IMR-90 (cell line): ENCODE results near the gene ADAP1. TPM values are rescaled to one million over a fixed set of nuclear protein-coding genes. Genes with fewer than 3 reads are reported as not detected.

ENCODE experiments used
- ATAC-seq: fragments of 200-7000 bp; cut with Tn5 transposase; 2 replicates; pipeline ENCODE4 v1.9.1; 2020; ENCODE audit warnings: low read depth, mild to moderate bottlenecking, moderate library complexity
- BruUV-seq: library from RNA; stranded (reverse); fragments of 400-500 nt; replicated peaks from 2 replicates; lab custom pipeline; 2021; lab: Mats Ljungman, UMichigan
- CTCF ChIA-PET: fragments of 300-600 bp; formaldehyde crosslinking; extraction: SDS; loops from one replicate; lab custom pipeline; 2021; ENCODE audit warnings: antibody characterized with exemption; lab: Yijun Ruan, JAX
- POLR2A ChIA-PET: fragments of 300-600 bp; sonication (Branson Sonifier 250); formaldehyde crosslinking; loops from one replicate; lab custom pipeline; 2022; ENCODE audit warnings: antibody characterized with exemption; ENCODE audit not compliant: unreplicated experiment; lab: Charles Lee
- DNase-seq: peaks from one replicate; pipeline ENCODE4 v3.0.0; 2013
- H2AFZ ChIP-seq: replicated peaks from 2 replicates; pipeline ENCODE3; 2013; ENCODE audit warnings: low read length, mild to moderate bottlenecking; ENCODE audit not compliant: poor library complexity
- H2AK5ac ChIP-seq: 2 replicates; pipeline ENCODE4 v1.6.1; 2013; ENCODE audit warnings: low read depth, low read length, inconsistent platforms
- H2AK9ac ChIP-seq: replicated peaks from 2 replicates; pipeline ENCODE3; 2013; ENCODE audit warnings: mild to moderate bottlenecking, low read depth, low read length, moderate library complexity; ENCODE audit not compliant: poor library complexity
- H2BK120ac ChIP-seq: 2 replicates; pipeline ENCODE4 v1.6.1; 2013; ENCODE audit warnings: low read depth, low read length, inconsistent platforms
- H2BK15ac ChIP-seq: 3 replicates; pipeline ENCODE4 v1.6.1; 2013; ENCODE audit warnings: low read depth, low read length, inconsistent platforms
- H2BK20ac ChIP-seq: 2 replicates; pipeline ENCODE4 v1.6.1; 2013; ENCODE audit warnings: low read depth, mild to moderate bottlenecking, inconsistent platforms, low read length, moderate library complexity
- H2BK5ac ChIP-seq: 2 replicates; pipeline ENCODE4 v1.6.1; 2013; ENCODE audit warnings: mild to moderate bottlenecking, low read depth, low read length, inconsistent platforms; ENCODE audit not compliant: poor library complexity, severe bottlenecking
- H3K14ac ChIP-seq: replicated peaks from 2 replicates; pipeline ENCODE4 v1.6.1; 2013; ENCODE audit warnings: low read depth, low read length, inconsistent platforms
- H3K18ac ChIP-seq: 2 replicates; pipeline ENCODE4 v1.6.1; 2013; ENCODE audit warnings: low read depth, low read length, control low read depth
- H3K23ac ChIP-seq: 2 replicates; pipeline ENCODE4 v1.6.1; 2013; ENCODE audit warnings: low read depth, low read length, inconsistent platforms
- H3K27ac ChIP-seq: 2 replicates; pipeline ENCODE4 v1.5.1; 2013; ENCODE audit warnings: mild to moderate bottlenecking, control low read depth, low read length; ENCODE audit not compliant: insufficient read depth
- H3K27me3 ChIP-seq: 2 replicates; pipeline ENCODE4 v1.6.1; 2013; ENCODE audit warnings: low read length; ENCODE audit not compliant: control insufficient read depth, insufficient read depth
- H3K36me3 ChIP-seq: 2 replicates; pipeline ENCODE4 v1.6.1; 2013; ENCODE audit warnings: low read length, mixed read lengths; ENCODE audit not compliant: control insufficient read depth, insufficient read depth
- H3K4ac ChIP-seq: 2 replicates; pipeline ENCODE4 v1.6.1; 2013; ENCODE audit warnings: low read depth, low read length, inconsistent platforms
- H3K4me1 ChIP-seq: 2 replicates; pipeline ENCODE4 v1.6.1; 2013; ENCODE audit warnings: low read length, mixed read lengths; ENCODE audit not compliant: control insufficient read depth, insufficient read depth
- H3K4me2 ChIP-seq: 2 replicates; pipeline ENCODE4 v1.6.1; 2013; ENCODE audit warnings: low read depth, mild to moderate bottlenecking, control low read depth, low read length, moderate library complexity
- H3K4me3 ChIP-seq: 2 replicates; pipeline ENCODE4 v1.5.1; 2013; ENCODE audit warnings: low read depth, mild to moderate bottlenecking, control low read depth, low read length, moderate library complexity; ENCODE audit not compliant: insufficient read depth
- H3K56ac ChIP-seq: 2 replicates; pipeline ENCODE4 v1.6.1; 2013; ENCODE audit warnings: low read length, inconsistent platforms; ENCODE audit not compliant: insufficient read depth; ENCODE audit errors: extremely low read depth
- H3K79me1 ChIP-seq, 2 experiments: 2 replicates each; pipeline ENCODE4 v1.6.1; 2013; ENCODE audit warnings: low read length in 2 of 2, inconsistent platforms in 1 of 2, low read depth in 1 of 2
- H3K9ac ChIP-seq: 2 replicates; pipeline ENCODE4 v1.6.1; 2013; ENCODE audit warnings: low read depth, low read length, control low read depth
- H3K9me1 ChIP-seq: 2 replicates; pipeline ENCODE4 v1.6.1; 2013; ENCODE audit warnings: low read length, inconsistent platforms; ENCODE audit not compliant: insufficient read depth
- H3K9me3 ChIP-seq: 2 replicates; pipeline ENCODE4 v1.6.1; 2013; ENCODE audit warnings: low read length; ENCODE audit not compliant: control insufficient read depth, insufficient read depth
- H4K20me1 ChIP-seq: 2 replicates; pipeline ENCODE4 v1.6.1; 2013; ENCODE audit warnings: low read length, inconsistent platforms; ENCODE audit not compliant: insufficient read depth
- H4K5ac ChIP-seq: 2 replicates; pipeline ENCODE4 v1.6.1; 2013; ENCODE audit warnings: mild to moderate bottlenecking, low read depth, low read length, control low read depth
- H4K8ac ChIP-seq, 2 experiments: 2 replicates each; pipeline ENCODE4 v1.6.1; 2013; ENCODE audit warnings: low read depth in 2 of 2, low read length in 2 of 2, control low read depth in 1 of 2, inconsistent platforms in 1 of 2
- H4K91ac ChIP-seq: 2 replicates; pipeline ENCODE4 v1.6.1; 2013; ENCODE audit warnings: low read depth, low read length, inconsistent platforms; ENCODE audit not compliant: insufficient read depth
- BHLHE40 ChIP-seq: fragments of 150-350 bp; IDR thresholded peaks from 2 replicates; pipeline ENCODE4 v1.6.1; 2016; ENCODE audit warnings: mild to moderate bottlenecking, low read depth, low read length
- CHD1 ChIP-seq: IDR thresholded peaks from 2 replicates; pipeline ENCODE4 v1.6.1; 2012; ENCODE audit warnings: low read depth, low read length, improper control_type of control experiment
- CTCF ChIP-seq: conservative IDR thresholded peaks from 2 replicates; pipeline ENCODE4 v1.5.1; 2012; ENCODE audit warnings: mild to moderate bottlenecking, low read depth, low read length, improper control_type of control experiment
- ELK1 ChIP-seq: fragments of 150-350 bp; IDR thresholded peaks from 2 replicates; pipeline ENCODE4 v1.6.1; 2016; ENCODE audit warnings: low read depth, mild to moderate bottlenecking, low read length, moderate library complexity, borderline replicate concordance
- MAFK ChIP-seq: IDR thresholded peaks from 2 replicates; pipeline ENCODE4 v1.6.1; 2012; ENCODE audit warnings: low read depth, low read length, improper control_type of control experiment
- MAZ ChIP-seq: IDR thresholded peaks from 2 replicates; pipeline ENCODE4 v1.6.1; 2012; ENCODE audit warnings: low read depth, mild to moderate bottlenecking, low read length, improper control_type of control experiment, moderate library complexity, borderline replicate concordance
- MXI1 ChIP-seq: IDR thresholded peaks from 2 replicates; pipeline ENCODE4 v1.6.1; 2012; ENCODE audit warnings: low read depth, mild to moderate bottlenecking, low read length, moderate library complexity, borderline replicate concordance
- NFE2L2 ChIP-seq: fragments of 150-350 bp; IDR thresholded peaks from 2 replicates; pipeline ENCODE4 v1.6.1; 2016; ENCODE audit warnings: low read depth, mild to moderate bottlenecking, low read length
- POLR2A ChIP-seq: IDR thresholded peaks from 2 replicates; pipeline ENCODE4 v1.6.1; 2012; ENCODE audit warnings: mild to moderate bottlenecking, low read depth, low read length
- RAD21 ChIP-seq: IDR thresholded peaks from 2 replicates; pipeline ENCODE4 v1.6.1; 2012; ENCODE audit warnings: low read length, improper control_type of control experiment
- RCOR1 ChIP-seq: IDR thresholded peaks from 2 replicates; pipeline ENCODE4 v1.6.1; 2012; ENCODE audit warnings: mild to moderate bottlenecking, low read length, improper control_type of control experiment; ENCODE audit not compliant: insufficient replicate concordance
- RFX5 ChIP-seq: IDR thresholded peaks from 2 replicates; pipeline ENCODE4 v1.8.0; 2012; ENCODE audit warnings: low read depth, mild to moderate bottlenecking, low read length, moderate library complexity
- SMC3 ChIP-seq: fragments of 150-350 bp; IDR thresholded peaks from 2 replicates; pipeline ENCODE4 v1.6.1; 2016; ENCODE audit warnings: low read depth, mild to moderate bottlenecking, antibody characterized with exemption, low read length, moderate library complexity
- WGBS, 2 experiments: methylation state at CpG; one replicate each; pipeline versions ENCODE4 v1.1.5 to v1.1.7; 2013; ENCODE audit warnings: missing lambda C conversion rate in 2 of 2; ENCODE audit not compliant: insufficient read length in 1 of 2; ENCODE audit errors: extremely low coverage in 2 of 2; 5-methylcytosine and 5-hydroxymethylcytosine counted together
- dilution Hi-C: fragments of 300-500 bp; cut with HindIII; formaldehyde crosslinking; loops from one replicate; pipeline ENCODE4 v1.14.3; 2018; ENCODE audit warnings: low sequenced_read_pairs; ENCODE audit not compliant: unreplicated experiment
- in situ Hi-C: fragments of 300-500 bp; cut with MboI; formaldehyde crosslinking; loops from 3 replicates; pipeline ENCODE4 v1.14.3; 2019; ENCODE audit warnings: low sequenced_read_pairs, inconsistent platforms, mixed read lengths
- intact Hi-C: fragments of 100-400 bp; cut with micrococcal nuclease; formaldehyde crosslinking; loops from 2 replicates; pipeline ENCODE4 v1.10.0; 2022
- polyA plus RNA-seq, 3 experiments: library from polyadenylated mRNA; depleted of rRNA; stranded (reverse); fragments of >200 nt; gene quantifications; 2 replicates each; pipeline ENCODE4 v1.2.3, GENCODE V29; 2012; ENCODE audit warnings: low replicate concordance in 1 of 3
- total RNA-seq: library from RNA; depleted of rRNA; stranded (reverse); fragments of >200 nt; gene quantifications from 2 replicates; pipeline ENCODE4 v1.2.3, GENCODE V29; 2012
- TF ChIP-seq, protein P1 (sequence below): fragments of 150-350 bp; IDR thresholded peaks from 2 replicates; pipeline ENCODE4 v1.6.1; 2017; ENCODE audit warnings: mild to moderate bottlenecking, antibody characterized with exemption, low read length, low read depth

Gene ADAP1
- total and polyA plus RNA-seq, 2 of the 4 experiments (the other 2 are of a cell fraction): 1.4 to 2.0 TPM

DNA sequence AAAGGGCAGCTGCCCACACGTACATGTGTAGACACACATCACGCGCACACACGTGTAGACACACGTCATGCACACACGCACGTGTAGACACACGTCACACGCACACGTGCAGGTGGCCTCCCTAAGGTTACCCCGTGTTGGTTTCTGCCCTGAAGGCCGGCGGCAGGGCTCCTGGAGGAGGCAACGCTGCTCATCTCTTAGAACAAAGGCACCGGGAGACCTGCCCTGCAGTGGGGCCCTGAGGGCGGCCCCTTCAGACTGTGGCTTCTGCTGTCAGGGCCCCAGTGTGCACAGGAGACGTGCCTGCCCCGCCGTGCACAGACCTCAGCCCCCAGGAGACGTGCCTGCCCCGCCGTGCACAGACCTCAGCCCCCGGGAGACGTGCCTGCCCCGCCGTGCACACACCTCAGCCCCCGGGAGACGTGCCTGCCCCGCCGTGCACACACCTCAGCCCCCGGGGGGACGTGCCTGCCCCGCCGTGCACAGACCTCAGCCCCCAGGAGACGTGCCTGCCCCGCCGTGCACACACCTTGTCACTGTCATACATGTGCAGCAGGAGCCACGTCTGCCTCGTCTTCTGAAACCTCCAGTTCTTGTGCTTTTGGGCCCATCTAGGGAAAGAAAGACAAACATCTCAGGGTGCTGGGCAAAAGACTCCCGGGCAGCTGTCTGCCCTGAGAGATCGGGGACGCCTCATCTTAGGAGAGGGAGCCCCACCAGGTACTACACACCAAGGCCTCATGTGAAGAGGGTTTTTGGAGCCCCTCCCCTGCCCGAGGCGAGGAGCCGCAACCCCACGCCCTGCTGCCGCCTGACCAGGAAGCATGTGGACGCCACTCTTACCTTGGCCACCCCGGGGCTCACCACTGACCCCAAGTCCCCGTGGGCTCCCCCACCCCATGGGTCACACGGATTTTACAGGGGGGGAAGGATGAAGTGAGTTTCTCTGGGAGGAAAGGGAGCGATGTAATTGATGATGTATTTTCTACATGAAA is 45.8 kb upstream of the ADAP1 start:
- Histone ChIP-seq H3K9me3 (no peaks in the 10 kb centered on the region), H4K20me1 (peaks cover 5% of the 10 kb centered on the region; the same call in 1 of the 2 replicates), H3K9me1 (no peaks in the 10 kb centered on the region), H2BK20ac (no peak overlapping the region), H3K23ac (no peak overlapping the region), H3K9ac (no peak overlapping the region), H3K79me1 (no peaks in the 10 kb centered on the region), H3K14ac (no peak overlapping the region), H2BK15ac (no peak overlapping the region), H3K4ac (no peak overlapping the region), H3K4me2 (no peak overlapping the region), H3K18ac (no peak overlapping the region), H2AFZ (no peak overlapping the region), H4K8ac (no peak overlapping the region), H2BK5ac (no peak overlapping the region), H3K4me3 (no peak overlapping the region), H2AK9ac (peak overlapping the region; percentile 72), H4K91ac (no peak overlapping the region), H3K36me3 (peaks cover 12% of the 10 kb centered on the region; the same call in 1 of the 2 replicates), H3K27ac (no peak overlapping the region), H2BK120ac (no peak overlapping the region), H3K56ac (no peak overlapping the region), H2AK5ac (peak overlapping the region; percentile 39; the same call in 1 of the 2 replicates), H3K27me3 (no peaks in the 10 kb centered on the region), H3K4me1 (no peaks in the 10 kb centered on the region), H4K5ac (no peak overlapping the region)
- dilution Hi-C loops (no loop called here), intact Hi-C loops (no loop called here), in situ Hi-C loops (loop anchor here (10.0 kb wide), 1 partner anchor 175 kb away; no protein-coding TSS in a partner anchor)
- POLR2A ChIA-PET: no interaction called here
- no TSS peak for BruUV-seq
- no peak for ATAC-seq
- DNase-seq: no peak
- CTCF ChIA-PET: no interaction called here
- WGBS, 2 experiments: 85% methylated on average over 34 of the region's 52 CpGs; no CpG with 5 or more reads in 1 of the 2 experiments
- no peak for TF ChIP-seq BHLHE40
- no peak for TF ChIP-seq NFE2L2
- TF ChIP-seq CTCF: no peak
- TF ChIP-seq SMC3: no peak
- TF ChIP-seq CHD1: no peak
- TF ChIP-seq MAFK: no peak
- TF ChIP-seq, protein P1, sequence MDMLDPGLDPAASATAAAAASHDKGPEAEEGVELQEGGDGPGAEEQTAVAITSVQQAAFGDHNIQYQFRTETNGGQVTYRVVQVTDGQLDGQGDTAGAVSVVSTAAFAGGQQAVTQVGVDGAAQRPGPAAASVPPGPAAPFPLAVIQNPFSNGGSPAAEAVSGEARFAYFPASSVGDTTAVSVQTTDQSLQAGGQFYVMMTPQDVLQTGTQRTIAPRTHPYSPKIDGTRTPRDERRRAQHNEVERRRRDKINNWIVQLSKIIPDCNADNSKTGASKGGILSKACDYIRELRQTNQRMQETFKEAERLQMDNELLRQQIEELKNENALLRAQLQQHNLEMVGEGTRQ: no peak
- TF ChIP-seq ELK1: no peak
- TF ChIP-seq POLR2A: no peak
- TF ChIP-seq RFX5: no peak
- TF ChIP-seq MXI1: no peak
- TF ChIP-seq RAD21: no peak
- TF ChIP-seq RCOR1: no peak
- TF ChIP-seq MAZ: no peak
